Stimulated activated naive CD8-positive, alpha-beta T cell treated with anti-CD3 and anti-CD28 coated beads, Interleukin-15, Interleukin-2, amounts not matched to agents 100 ng/mL and 50 ng/mL, for 24 hours (primary cell): ENCODE data around the gene KCNK15.

Source experiments
- H3K27ac Mint-ChIP-seq: one replicate; pipeline ENCODE4 v1.8.0; 2021; ENCODE audit warnings: mild to moderate bottlenecking, mixed read lengths
- H3K27me3 Mint-ChIP-seq: one replicate; pipeline ENCODE4 v1.8.0; 2021; ENCODE audit warnings: mixed read lengths
- H3K36me3 Mint-ChIP-seq: one replicate; pipeline ENCODE4 v1.8.0; 2021; ENCODE audit warnings: low read depth, mixed read lengths
- H3K4me1 Mint-ChIP-seq: one replicate; pipeline ENCODE4 v1.8.0; 2021; ENCODE audit warnings: low read depth, mixed read lengths
- H3K4me3 Mint-ChIP-seq: one replicate; pipeline ENCODE4 v1.8.0; 2021; ENCODE audit warnings: mild to moderate bottlenecking, mixed read lengths
- H3K9me3 Mint-ChIP-seq: one replicate; pipeline ENCODE4 v1.8.0; 2021; ENCODE audit warnings: mixed read lengths

The KCNK15 gene

GRCh38 chr20:44723798-44724362 is 21.8 kb upstream of the KCNK15 start:
- Mint-ChIP-seq H3K27me3 (no peaks in the 10 kb centered on the region), H3K4me3 (no peak overlapping the region), H3K27ac (no peak overlapping the region), H3K36me3 (no peaks in the 10 kb centered on the region), H3K4me1 (no peaks in the 10 kb centered on the region), H3K9me3 (no peaks in the 10 kb centered on the region)

- Mint-ChIP-seq H3K4me1 (no peaks in the 10 kb centered on the region), H3K9me3 (no peaks in the 10 kb centered on the region), H3K36me3 (no peaks in the 10 kb centered on the region), H3K4me3 (no peak overlapping the region), H3K27ac (no peak overlapping the region), H3K27me3 (no peaks in the 10 kb centered on the region)
Observed at GRCh38 chr20:44724423-44725091, 21.1 kb upstream of the KCNK15 start.

DNA sequence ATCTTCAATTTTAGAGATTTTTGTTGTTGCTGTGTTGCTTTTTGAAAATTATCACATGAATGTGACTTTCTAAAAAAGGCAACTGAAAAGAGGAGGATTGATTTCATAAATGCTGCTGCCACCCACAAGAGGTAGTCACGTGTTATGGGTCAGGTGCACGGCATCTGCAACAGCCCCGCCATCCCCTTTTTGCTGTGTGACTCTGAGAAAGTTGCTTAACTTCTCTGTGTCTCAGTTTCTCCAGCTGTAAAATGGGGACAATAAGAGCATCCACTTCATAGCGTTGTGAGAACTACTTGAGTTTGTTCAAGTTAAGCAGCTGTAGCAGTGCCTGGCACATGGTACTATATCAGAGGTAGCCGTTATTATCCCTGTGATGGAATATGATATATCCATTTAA is 19.8 kb upstream of the KCNK15 start:
- no peaks in the 10 kb centered on the region for H3K9me3 Mint-ChIP-seq
- no peak overlapping the region for H3K27ac Mint-ChIP-seq
- no peaks in the 10 kb centered on the region for H3K36me3 Mint-ChIP-seq
- no peaks in the 10 kb centered on the region for H3K27me3 Mint-ChIP-seq
- H3K4me3 Mint-ChIP-seq: no peak overlapping the region
- H3K4me1 Mint-ChIP-seq: no peaks in the 10 kb centered on the region

DNA sequence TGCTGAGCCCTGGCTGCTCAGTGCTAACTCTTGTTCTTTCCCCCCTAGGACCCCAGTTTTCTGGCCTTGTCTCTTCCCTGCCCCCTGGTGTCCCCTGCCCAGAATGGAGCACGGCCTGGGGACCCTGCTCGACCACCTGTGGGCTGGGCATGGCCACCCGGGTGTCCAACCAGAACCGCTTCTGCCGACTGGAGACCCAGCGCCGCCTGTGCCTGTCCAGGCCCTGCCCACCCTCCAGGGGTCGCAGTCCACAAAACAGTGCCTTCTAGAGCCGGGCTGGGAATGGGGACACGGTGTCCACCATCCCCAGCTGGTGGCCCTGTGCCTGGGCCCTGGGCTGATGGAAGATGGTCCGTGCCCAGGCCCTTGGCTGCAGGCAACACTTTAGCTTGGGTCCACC is 18.6 kb upstream of the KCNK15 start:
- Mint-ChIP-seq H3K27me3 (no peaks in the 10 kb centered on the region), H3K27ac (no peak overlapping the region), H3K4me3 (no peak overlapping the region), H3K9me3 (no peaks in the 10 kb centered on the region), H3K4me1 (peaks cover 2% of the 10 kb centered on the region), H3K36me3 (no peaks in the 10 kb centered on the region)

DNA sequence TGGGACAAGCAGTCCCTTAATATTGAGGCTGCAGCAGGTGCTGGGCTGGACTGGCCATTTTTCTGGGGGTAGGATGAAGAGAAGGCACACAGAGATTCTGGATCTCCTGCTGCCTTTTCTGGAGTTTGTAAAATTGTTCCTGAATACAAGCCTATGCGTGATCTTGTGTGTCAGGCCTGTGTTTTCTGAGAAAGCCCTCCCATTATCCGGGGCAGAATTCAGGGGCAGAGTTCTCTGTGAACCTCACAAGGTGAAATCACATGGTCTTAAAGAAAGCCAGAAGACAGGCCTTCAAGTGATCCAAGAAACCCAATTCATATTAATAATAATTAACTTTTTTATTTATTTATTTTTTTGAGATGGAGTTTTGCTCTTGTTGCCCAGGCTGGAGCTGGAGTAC is 18.0 kb upstream of the KCNK15 start:
- Mint-ChIP-seq H3K4me3 (no peak overlapping the region), H3K27ac (no peak overlapping the region), H3K36me3 (no peaks in the 10 kb centered on the region), H3K4me1 (peaks cover 8% of the 10 kb centered on the region), H3K27me3 (no peaks in the 10 kb centered on the region), H3K9me3 (no peaks in the 10 kb centered on the region)

DNA sequence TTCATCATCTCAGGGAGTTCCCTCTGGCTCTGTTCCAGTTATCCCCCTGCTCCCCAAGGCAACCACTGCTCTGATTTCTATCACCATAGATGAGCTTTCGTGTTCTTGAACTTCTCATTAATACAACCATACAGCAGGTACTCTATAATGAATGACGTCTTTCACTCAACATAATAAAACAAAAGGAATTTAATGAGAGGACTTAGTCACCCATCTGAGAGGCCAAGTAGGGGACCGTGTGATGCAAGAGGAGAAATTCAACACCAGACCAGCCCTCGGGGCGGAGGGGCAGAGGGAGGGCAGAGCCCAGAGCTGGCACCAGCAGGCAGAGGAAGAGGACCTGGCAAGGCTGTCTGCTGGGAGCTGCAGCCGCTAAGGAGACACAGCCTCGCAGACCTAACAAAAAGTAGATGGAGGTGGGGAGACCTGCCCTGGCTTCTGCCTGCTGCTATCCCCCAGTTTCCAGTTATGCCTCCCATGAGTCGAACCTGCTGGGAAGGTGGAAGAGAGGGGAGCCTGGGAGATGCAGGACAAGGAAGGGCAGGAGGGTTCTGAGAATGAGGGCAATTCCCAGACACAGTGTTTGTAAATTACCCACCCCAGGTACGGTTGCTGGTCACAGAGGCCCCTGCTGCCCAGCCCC is 16.7 kb upstream of the KCNK15 start:
- Mint-ChIP-seq H3K9me3 (no peaks in the 10 kb centered on the region), H3K27ac (no peak overlapping the region), H3K4me3 (no peak overlapping the region), H3K4me1 (peaks cover 15% of the 10 kb centered on the region), H3K27me3 (no peaks in the 10 kb centered on the region), H3K36me3 (no peaks in the 10 kb centered on the region)

DNA sequence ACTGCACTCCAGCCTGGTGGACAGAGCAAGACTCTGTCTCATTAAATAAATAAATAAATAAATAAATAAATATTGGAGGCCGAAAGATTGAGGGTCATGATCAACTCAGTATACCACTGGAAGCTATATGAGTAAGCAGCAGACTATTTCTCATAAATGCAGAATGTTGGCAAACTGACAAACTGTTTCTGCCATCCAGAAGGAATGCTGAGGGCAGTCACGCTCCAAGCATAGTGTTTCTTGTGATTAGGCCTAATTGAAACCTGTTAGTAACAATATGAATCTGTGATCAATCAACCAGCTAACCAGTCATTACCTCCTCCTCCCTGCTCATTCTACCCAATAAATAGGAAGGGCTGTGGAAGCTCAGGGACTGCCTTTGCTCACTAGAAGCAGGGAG is 15.2 kb upstream of the KCNK15 start:
- H3K27me3 Mint-ChIP-seq: no peaks in the 10 kb centered on the region
- no peak overlapping the region for H3K27ac Mint-ChIP-seq
- H3K4me3 Mint-ChIP-seq: no peak overlapping the region
- H3K4me1 Mint-ChIP-seq: peaks cover 15% of the 10 kb centered on the region
- no peaks in the 10 kb centered on the region for H3K9me3 Mint-ChIP-seq
- no peaks in the 10 kb centered on the region for H3K36me3 Mint-ChIP-seq

DNA sequence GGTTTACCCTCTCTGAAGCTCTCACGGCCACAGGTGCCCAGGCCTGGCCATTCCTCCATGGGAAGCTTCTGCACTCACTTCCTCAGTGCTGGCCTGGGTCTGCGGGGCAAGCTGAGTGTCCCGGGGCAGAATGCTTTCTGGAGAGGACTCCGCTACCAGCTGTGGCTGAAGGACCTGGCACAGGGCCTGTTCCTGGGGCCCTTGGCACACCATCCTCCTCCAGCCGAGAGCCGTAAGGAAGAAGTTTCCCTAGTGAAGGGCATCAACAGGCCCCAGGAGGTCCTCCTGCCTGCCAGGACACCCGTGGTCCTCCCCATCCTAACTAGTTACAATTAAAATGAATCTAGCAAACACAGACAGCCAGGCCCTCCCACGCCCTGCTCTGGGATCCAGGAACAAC is 14.0 kb upstream of the KCNK15 start:
- no peaks in the 10 kb centered on the region for H3K27me3 Mint-ChIP-seq
- peaks cover 21% of the 10 kb centered on the region for H3K4me1 Mint-ChIP-seq
- no peak overlapping the region for H3K27ac Mint-ChIP-seq
- no peaks in the 10 kb centered on the region for H3K9me3 Mint-ChIP-seq
- no peaks in the 10 kb centered on the region for H3K36me3 Mint-ChIP-seq
- H3K4me3 Mint-ChIP-seq: no peak overlapping the region

GRCh38 chr20:44732327-44732726 is 13.3 kb upstream of the KCNK15 start:
- H3K9me3 Mint-ChIP-seq: no peaks in the 10 kb centered on the region
- no peaks in the 10 kb centered on the region for H3K36me3 Mint-ChIP-seq
- no peak overlapping the region for H3K4me3 Mint-ChIP-seq
- H3K4me1 Mint-ChIP-seq: peaks cover 25% of the 10 kb centered on the region
- H3K27ac Mint-ChIP-seq: no peak overlapping the region
- H3K27me3 Mint-ChIP-seq: no peaks in the 10 kb centered on the region

- H3K36me3 Mint-ChIP-seq: no peaks in the 10 kb centered on the region
- no peaks in the 10 kb centered on the region for H3K9me3 Mint-ChIP-seq
- no peaks in the 10 kb centered on the region for H3K27me3 Mint-ChIP-seq
- no peak overlapping the region for H3K4me3 Mint-ChIP-seq
- peaks cover 26% of the 10 kb centered on the region for H3K4me1 Mint-ChIP-seq
- H3K27ac Mint-ChIP-seq: peak overlapping the region; percentile 26
Observed at GRCh38 chr20:44733341-44734069, 12.2 kb upstream of the KCNK15 start.

DNA sequence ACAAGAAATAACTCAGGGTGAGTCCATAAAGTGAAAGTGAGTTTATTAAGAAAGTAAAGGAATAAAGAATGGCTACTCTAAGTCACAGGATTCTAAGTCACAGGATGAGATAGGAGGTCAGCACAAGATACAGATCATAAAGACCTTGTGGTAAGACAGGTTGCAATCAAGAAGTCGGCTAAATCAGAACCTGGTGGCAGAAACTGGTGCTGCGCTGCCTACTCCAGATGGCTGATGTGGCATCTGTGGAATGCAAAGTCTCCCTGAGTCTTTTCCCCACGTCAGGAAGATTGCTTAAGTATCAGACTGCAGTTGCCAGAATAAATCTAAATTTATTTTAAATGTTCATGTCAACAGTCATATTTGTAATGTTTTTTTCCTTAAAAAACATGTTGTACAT is 10.7 kb upstream of the KCNK15 start:
- Mint-ChIP-seq H3K27ac (no peak overlapping the region), H3K27me3 (no peaks in the 10 kb centered on the region), H3K4me1 (peaks cover 29% of the 10 kb centered on the region), H3K36me3 (no peaks in the 10 kb centered on the region), H3K4me3 (no peak overlapping the region), H3K9me3 (no peaks in the 10 kb centered on the region)

GRCh38 chr20:44735816-44736169 is 9.9 kb upstream of the KCNK15 start:
- Mint-ChIP-seq H3K27me3 (no peaks in the 10 kb centered on the region), H3K27ac (peak overlapping the region; percentile 51), H3K36me3 (no peaks in the 10 kb centered on the region), H3K9me3 (no peaks in the 10 kb centered on the region), H3K4me1 (peaks cover 29% of the 10 kb centered on the region), H3K4me3 (peak overlapping the region; percentile 46)

GRCh38 chr20:44736170-44737021 is 9.3 kb upstream of the KCNK15 start:
- Mint-ChIP-seq H3K4me3 (peak overlapping the region; percentile 46), H3K27ac (peak overlapping the region; percentile 51), H3K36me3 (no peaks in the 10 kb centered on the region), H3K4me1 (peaks cover 29% of the 10 kb centered on the region), H3K27me3 (peaks cover under 1% of the 10 kb centered on the region), H3K9me3 (no peaks in the 10 kb centered on the region)

DNA sequence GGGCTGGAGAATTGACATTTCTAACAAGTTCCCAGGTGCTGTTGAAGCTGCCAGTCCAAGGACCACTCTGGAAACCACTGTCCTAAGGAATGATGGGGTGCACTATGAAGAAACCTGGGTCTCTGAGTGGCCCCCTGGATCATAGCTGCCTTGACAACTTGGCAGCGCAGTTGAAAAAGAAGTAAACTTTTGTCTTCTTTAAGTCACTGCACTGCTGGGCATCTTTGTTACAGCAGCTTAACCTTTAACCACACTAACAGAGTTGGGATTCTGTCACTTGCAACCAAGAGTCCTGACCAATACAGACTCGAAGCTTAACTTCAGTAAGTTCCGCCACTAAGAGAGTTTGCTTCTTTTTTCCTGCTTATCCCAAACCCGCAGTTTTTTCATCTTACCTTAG is 8.5 kb upstream of the KCNK15 start:
- Mint-ChIP-seq H3K9me3 (no peaks in the 10 kb centered on the region), H3K36me3 (no peaks in the 10 kb centered on the region), H3K27me3 (peaks cover 4% of the 10 kb centered on the region), H3K4me3 (no peak overlapping the region), H3K27ac (no peak overlapping the region), H3K4me1 (peaks cover 27% of the 10 kb centered on the region)
